ENCODE results near the gene PTPRN2.

DNA sequence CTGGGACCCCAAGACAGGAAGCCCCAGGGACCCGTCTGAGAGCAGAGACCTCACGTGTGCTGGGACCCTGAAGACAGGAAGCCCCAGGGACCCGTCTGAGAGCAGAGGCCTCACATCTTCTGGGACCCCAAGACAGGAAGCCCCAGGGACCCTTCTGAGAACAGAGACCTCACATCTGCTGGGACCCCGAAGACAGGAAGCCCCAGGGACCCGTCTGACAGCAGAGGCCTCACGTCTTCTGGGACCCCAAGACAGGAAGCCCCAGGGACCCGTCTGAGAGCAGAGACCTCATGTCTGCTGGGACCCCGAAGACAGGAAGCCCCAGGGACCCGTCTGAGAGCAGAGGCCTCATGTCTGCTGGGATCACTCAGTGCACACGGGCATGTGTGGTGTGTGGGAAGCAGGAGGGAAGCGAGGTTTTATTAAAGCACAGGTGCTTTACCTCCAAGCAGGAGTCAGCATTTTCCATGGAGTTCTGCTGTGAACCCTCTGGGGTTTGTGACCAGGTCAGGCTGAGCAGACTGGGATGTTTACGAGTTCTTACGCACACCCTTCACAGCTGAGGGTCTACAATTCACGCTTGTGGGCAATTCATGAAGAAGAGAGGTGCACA is 660.2 kb downstream of the PTPRN2 start:
- no peak for TF ChIP-seq CTCF (IDR thresholded peaks at IDR 0.05; ENCODE audit: extremely low read depth in 1 of 2, insufficient read depth in 1 of 2, low read depth in 1 of 2, low read length in 2 of 2)
- no peak for TF ChIP-seq POLR2A (IDR thresholded peaks at IDR 0.05; ENCODE audit: low read depth, low read length)

All from endothelial cell of umbilical vein (primary cell).